GM21367 (cell line): Measurements from ENCODE around the gene PLA2G2C.

ENCODE experiments used
- ATAC-seq: cut with Tn5 transposase; IDR thresholded peaks from one replicate; pipeline ENCODE4 v1.9.1; 2021; ENCODE audit not compliant: unreplicated experiment

The PLA2G2C gene

DNA sequence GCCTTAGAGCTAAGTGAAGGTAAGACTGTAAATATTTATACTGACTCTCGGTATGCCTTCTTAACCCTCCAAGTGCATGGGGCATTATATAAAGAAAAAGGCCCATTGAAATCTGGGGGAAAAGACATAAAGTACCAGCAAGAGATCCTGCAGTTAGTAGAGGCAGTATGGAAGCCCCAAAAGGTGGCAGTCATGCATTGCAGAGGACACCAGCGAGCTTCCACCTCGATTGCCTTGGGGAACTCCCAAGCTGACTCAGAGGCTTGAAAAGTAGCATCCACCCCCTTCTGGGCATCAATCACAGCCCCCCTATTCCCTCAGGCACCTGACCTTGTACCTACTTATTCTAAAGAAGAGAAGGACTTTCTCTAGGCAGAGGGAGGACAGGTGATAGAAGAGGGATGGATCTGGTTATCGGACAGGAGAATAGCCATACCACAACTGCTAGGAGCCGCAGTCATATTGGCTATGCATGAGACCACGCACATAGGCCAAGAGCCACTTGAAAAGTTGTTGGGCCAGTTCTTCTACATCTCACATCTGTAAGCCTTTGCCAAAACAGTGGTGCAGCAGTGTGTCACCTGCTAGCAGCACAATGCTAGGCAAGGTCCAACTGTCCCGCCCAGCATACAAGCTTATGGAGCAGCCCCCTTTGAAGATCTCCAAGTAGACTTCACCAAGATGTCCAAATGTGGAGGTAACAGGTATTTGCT is 27.8 kb downstream of the PLA2G2C start:
- ATAC-seq: no peak

DNA sequence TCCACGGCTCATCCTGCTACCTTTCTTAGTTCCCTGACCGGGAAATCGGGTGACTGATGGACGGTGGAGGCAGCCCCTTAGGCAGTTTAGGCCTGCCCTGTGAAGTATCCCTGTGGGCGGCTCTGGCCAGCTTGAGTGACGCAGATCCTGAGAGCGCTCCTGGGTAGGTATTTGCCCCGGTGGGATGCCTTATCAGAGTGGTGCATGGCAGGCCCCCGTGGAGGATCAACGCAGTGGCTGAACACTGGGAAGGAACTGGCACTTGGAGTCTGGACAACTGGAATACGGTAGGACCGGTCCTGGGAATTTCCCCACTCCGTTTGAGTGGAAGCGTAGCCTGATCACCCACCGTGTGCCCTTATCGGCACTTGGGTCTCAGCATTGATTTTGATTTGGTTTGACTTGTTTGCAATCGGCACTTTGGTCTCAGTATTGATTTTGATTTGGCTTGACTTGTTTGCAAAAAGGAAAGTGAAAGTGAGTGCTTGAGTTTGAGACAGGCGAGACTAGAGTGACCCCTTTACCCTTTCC is 32.0 kb downstream of the PLA2G2C start:
- ATAC-seq: no peak

GRCh38 chr1:20153000-20153418 is 33.3 kb downstream of the PLA2G2C start:
- ATAC-seq: no peak

- no peak for ATAC-seq
Measured at GRCh38 chr1:20152599-20152930, 33.8 kb downstream of the PLA2G2C start.

- ATAC-seq: no peak
Measured at GRCh38 chr1:20151906-20152598, 34.3 kb downstream of the PLA2G2C start.

DNA sequence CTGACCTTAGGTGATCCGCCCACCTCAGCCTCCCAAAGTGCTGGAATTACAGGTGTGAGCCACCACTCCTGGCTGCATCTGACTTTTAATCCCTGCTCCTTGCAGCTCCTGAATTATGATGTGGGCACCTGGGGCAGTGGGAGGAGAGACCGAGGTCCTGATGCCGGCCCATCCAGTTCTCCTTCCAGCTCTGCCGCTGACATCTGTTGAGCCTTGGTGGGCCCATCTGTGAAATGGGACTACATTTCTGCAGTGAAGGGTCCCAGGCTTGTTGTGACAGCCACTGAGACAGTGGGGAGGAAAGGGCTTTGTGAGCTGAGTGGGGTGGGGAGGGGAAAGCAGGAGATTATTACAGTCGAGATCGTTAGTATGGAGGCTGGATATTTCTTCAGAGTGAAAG is 35.3 kb downstream of the PLA2G2C start:
- no peak for ATAC-seq

DNA sequence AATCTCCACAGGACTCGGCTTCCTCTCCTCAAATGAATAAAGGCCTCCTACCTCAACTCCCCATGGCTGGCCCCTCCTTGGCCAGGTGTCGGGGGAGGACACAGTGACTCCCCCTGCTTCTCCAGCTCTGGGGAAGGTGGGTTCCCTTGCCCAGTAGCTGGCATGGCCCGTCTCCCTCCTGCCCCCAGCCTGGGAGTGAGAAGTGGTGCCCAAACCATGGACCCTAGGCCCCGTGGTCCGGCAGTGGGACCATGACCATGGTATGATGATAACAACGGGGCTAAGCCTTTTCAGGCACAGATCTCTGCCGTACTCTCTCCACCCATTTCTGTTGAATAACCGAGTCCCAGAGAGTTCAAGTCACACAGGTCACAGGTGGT is 36.0 kb downstream of the PLA2G2C start:
- no peak for ATAC-seq

DNA sequence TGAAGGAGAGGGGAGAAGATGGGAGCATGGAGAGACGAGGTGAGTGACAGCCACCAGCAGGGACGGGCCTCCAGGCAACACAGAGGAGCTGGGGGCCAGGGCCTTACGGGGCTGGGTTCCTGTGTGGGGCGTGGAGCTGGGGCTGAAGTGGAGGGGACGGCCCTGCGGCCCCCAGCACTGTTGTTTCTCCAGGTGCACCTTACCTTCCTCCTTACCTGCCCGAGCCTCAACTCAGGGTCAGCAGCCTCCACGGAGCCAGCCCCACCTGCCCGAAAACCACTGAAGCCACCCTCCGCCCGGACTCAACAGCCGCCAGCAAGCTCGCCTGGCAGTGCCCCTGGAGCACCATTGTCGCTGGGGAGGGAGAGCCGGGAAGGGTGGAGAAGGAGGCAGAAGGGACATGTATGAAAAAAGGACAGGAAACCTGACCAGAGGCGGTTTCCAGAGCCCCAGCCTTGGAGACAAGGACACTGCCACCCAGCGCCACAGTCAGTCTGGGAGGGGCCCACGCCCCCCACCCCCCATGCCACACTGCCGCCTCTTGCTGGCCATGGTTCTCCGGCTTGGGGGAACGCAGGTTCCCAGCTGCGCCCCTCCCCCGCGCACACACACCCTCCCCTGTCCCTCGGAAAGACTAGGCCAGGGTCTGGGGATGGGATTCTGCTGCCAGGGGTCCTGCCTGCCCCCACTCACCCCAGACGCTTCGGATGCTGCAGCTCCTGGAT is 36.6 kb downstream of the PLA2G2C start:
- no peak for ATAC-seq

DNA sequence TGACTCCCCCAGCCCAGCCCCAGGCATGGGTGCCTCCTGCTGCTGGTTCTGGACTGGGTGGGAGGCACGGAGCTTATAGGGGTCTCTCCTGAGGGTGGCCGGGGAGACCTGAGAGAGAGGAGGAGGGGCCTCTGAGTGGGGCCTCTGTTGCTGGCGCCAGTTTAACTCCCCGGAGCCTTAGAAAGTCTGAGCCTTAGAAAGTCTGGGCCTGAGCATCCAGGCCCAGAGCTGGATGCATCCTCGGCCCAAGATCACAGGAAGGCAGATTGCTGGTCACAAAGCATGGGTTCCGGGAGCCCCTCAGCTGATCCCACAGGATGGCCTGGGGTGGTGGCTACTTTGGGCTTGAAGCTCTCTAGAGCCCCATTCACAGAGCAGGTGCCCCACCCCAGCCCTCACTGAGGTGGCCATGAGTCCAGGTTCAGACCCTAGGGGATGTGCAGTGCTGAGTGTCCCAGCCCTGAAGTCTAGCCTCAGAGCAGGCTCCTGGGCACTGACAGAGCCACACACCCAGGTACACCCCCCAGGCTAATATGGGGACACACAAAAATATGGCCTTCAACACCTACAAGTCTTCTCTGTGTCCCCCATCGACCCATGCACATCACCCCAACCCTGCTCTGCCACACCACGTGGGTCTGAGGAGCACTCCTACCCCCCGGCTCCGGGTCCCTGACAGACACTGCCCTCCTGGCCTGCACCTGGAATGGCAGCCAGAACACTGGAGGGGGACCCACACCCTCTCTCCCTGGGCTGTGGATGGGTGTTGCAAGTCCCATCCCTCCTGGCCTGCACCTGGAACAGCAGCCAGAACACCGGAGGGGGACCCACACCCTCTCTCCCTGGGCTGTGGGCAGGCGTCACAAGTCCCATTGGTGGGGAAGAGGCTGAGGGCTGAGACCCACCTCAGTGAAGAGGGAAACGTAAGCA is 37.5 kb downstream of the PLA2G2C start:
- ATAC-seq: no peak

GRCh38 chr1:20147846-20148570 is 38.3 kb downstream of the PLA2G2C start:
- ATAC-seq: no peak

- ATAC-seq: no peak
Measured at GRCh38 chr1:20143734-20144565, 42.4 kb downstream of the PLA2G2C start.

- no peak for ATAC-seq
Measured at GRCh38 chr1:20143318-20143717, 43.0 kb downstream of the PLA2G2C start.

- ATAC-seq: no peak
Measured at GRCh38 chr1:20142001-20142710, 44.2 kb downstream of the PLA2G2C start.

DNA sequence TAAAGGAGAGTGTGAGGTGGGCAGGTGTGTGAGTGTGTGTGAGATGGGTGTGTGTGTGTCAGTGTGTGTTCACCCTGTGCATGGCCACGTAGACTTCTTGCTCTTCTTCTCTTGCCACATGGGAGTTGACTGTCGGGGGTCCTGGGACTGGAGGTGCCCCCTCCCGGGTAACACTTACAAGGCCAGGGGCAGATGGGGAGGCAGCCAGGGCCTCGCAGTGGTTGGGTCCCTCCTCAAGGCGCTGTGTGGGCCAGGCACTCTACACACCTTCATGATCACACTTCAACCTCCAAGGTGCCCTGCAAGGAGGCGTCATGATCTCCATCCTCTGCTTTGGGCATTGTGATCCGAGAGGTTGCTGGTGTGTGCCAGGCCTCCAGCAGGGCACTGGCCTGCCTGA is 44.9 kb downstream of the PLA2G2C start:
- ATAC-seq: no peak

DNA sequence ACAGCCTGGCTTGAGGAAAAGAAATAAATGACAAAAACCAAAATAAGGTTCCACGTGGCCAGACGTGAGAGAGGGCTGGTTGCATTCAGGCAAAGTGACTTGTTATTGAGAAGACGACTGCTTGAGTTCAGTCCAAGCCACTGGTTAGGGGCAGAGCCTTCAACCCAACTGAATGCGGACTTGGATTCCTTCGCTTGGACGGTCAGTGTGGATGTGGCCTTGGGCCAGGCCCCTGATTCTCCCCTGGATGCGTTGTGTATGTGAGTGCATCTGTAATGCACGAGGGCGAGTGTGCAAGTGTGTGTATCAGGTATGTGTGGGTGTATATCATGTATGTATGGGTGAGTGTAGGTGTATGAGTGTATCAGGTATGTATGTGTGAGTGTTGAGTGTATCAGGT is 45.3 kb downstream of the PLA2G2C start:
- no peak for ATAC-seq

GRCh38 chr1:20139776-20140612 is 46.3 kb downstream of the PLA2G2C start:
- no peak for ATAC-seq

- ATAC-seq: no peak
Measured at GRCh38 chr1:20138961-20139550, 47.3 kb downstream of the PLA2G2C start, which contains the start of gene PLA2G2F. Gene PLA2G2F (plus strand): TSS chr1:20139323. CDS start chr1:20139428, 105 bp downstream.
